Measurements from ENCODE around the gene ARHGEF17.

- no peak for TF ChIP-seq POLR2A (IDR thresholded peaks at IDR 0.05; ENCODE audit: control extremely low read depth in 1 of 2, low read depth in 2 of 2, low read length in 2 of 2)
- TF ChIP-seq NRF1 (IDR thresholded peaks at IDR 0.05; ENCODE audit: low read depth, low read length) = no peak
- no peak for TF ChIP-seq EZH2 (IDR thresholded peaks at IDR 0.05; ENCODE audit: low read depth, low read length, severe bottlenecking)
- no peak for TF ChIP-seq RNF2 (IDR thresholded peaks at IDR 0.05; ENCODE audit: borderline replicate concordance, low read depth, low read length, missing control alignments, poor library complexity, severe bottlenecking)
- no peak for TF ChIP-seq SRF (IDR thresholded peaks at IDR 0.05; ENCODE audit: low read depth, low read length)
- TF ChIP-seq HDAC2 (IDR thresholded peaks at IDR 0.05; ENCODE audit: borderline replicate concordance in 1 of 2, low read depth in 2 of 2, low read length in 2 of 2) = no peak
- no peak for TF ChIP-seq TAF1 (IDR thresholded peaks at IDR 0.05; ENCODE audit: low read depth, low read length)
- TF ChIP-seq RXRA (IDR thresholded peaks at IDR 0.05; ENCODE audit: insufficient read depth, low read depth, low read length) = no peak
- no peak for TF ChIP-seq HDAC6 (IDR thresholded peaks at IDR 0.05; ENCODE audit: low read depth, low read length)
- TF ChIP-seq CHD1 (IDR thresholded peaks at IDR 0.05; ENCODE audit: low read depth, low read length) = no peak
These were observed 2.8 kb downstream of the ARHGEF17 start for GRCh38 chr11:73310661-73311393.

Data from H1 (cell line).